Body of pancreas (tissue), 4 donors: Measurements from ENCODE around the gene PJA2.

Source experiments
- CTCF ChIP-seq, 7 experiments: fragments of 450-650 bp in 4 of 7; fragments of 200-600 bp in 3 of 7; sonication (generic) in 3 of 7; IDR thresholded peaks; one replicate each; pipeline ENCODE4 v1.5.1; 2016 to 2019; ENCODE audit warnings: antibody characterized with exemption in 7 of 7
- POLR2A ChIP-seq, 3 donors: fragments of 450-650 bp; IDR thresholded peaks; one replicate each; pipeline ENCODE4 v1.6.1; 2016; ENCODE audit warnings: antibody characterized with exemption in 3 of 3, mild to moderate bottlenecking in 2 of 3

GRCh38 chr5:109413458-109413857, 3.7 kb upstream of the PJA2 start:
- TF ChIP-seq POLR2A (IDR thresholded peaks at IDR 0.05) (no peak), CTCF (IDR thresholded peaks at IDR 0.05) (no peak)
